H9 (cell line): ENCODE measurements around the gene PLXNA2. TPM values are rescaled to one million over a fixed set of nuclear protein-coding genes. Genes with fewer than 3 reads are reported as not detected.

Experiments
- DNase-seq: peaks from one replicate; pipeline ENCODE4 v3.0.0-alpha.2; 2017
- H2AFZ ChIP-seq: one replicate; pipeline ENCODE4 v1.6.1; 2013; ENCODE audit warnings: mild to moderate bottlenecking, low read length, control low read depth, moderate library complexity
- H2AK5ac ChIP-seq: 2 replicates; pipeline ENCODE4 v1.6.1; 2013; ENCODE audit warnings: low read length, control low read depth, mixed read lengths; ENCODE audit not compliant: insufficient read length
- H2BK120ac ChIP-seq: one replicate; pipeline ENCODE4 v1.6.1; 2013; ENCODE audit warnings: low read depth, mild to moderate bottlenecking, low read length, control low read depth, inconsistent platforms; ENCODE audit not compliant: poor library complexity, severe bottlenecking
- H2BK12ac ChIP-seq: 2 replicates; pipeline ENCODE4 v1.6.1; 2013; ENCODE audit warnings: low read length, control low read depth, mixed read lengths, low read depth; ENCODE audit not compliant: insufficient read length
- H2BK15ac ChIP-seq: 2 replicates; pipeline ENCODE4 v1.6.1; 2013; ENCODE audit warnings: low read depth, low read length, control low read depth
- H2BK20ac ChIP-seq: one replicate; pipeline ENCODE4 v1.6.1; 2013; ENCODE audit warnings: low read depth, mild to moderate bottlenecking, low read length, control low read depth, inconsistent platforms; ENCODE audit not compliant: poor library complexity, severe bottlenecking
- H2BK5ac ChIP-seq: 2 replicates; pipeline ENCODE4 v1.6.1; 2013; ENCODE audit warnings: low read length, control low read depth, mixed read lengths; ENCODE audit not compliant: insufficient read length
- H3K14ac ChIP-seq: 2 replicates; pipeline ENCODE4 v1.6.1; 2013; ENCODE audit warnings: low read length, control low read depth; ENCODE audit not compliant: insufficient read depth
- H3K18ac ChIP-seq: 2 replicates; pipeline ENCODE4 v1.6.1; 2013; ENCODE audit warnings: low read depth, mild to moderate bottlenecking, mixed read lengths, low read length, control low read depth; ENCODE audit not compliant: insufficient read length
- H3K23ac ChIP-seq: 2 replicates; pipeline ENCODE4 v1.6.1; 2013; ENCODE audit warnings: low read length, control low read depth, mixed read lengths, low read depth; ENCODE audit not compliant: insufficient read length
- H3K23me2 ChIP-seq: 2 replicates; pipeline ENCODE4 v1.6.1; 2013; ENCODE audit warnings: low read depth, mild to moderate bottlenecking, mixed read lengths, low read length, control low read depth; ENCODE audit not compliant: insufficient read length, poor library complexity, severe bottlenecking
- H3K27ac ChIP-seq: 2 replicates; pipeline ENCODE4 v1.5.1; 2013; ENCODE audit warnings: low read length, control low read depth, mixed read lengths, low read depth; ENCODE audit not compliant: insufficient read length
- H3K27me3 ChIP-seq: 2 replicates; pipeline ENCODE4 v1.6.1; 2013; ENCODE audit warnings: low read length, control low read depth, inconsistent platforms; ENCODE audit not compliant: insufficient read depth
- H3K4ac ChIP-seq: 2 replicates; pipeline ENCODE4 v1.6.1; 2013; ENCODE audit warnings: low read depth, mild to moderate bottlenecking, control low read depth, inconsistent platforms, low read length, moderate library complexity
- H3K4me1 ChIP-seq: 2 replicates; pipeline ENCODE4 v1.6.1; 2013; ENCODE audit warnings: low read length, control low read depth, inconsistent platforms; ENCODE audit not compliant: insufficient read depth
- H3K4me2 ChIP-seq: 2 replicates; pipeline ENCODE4 v1.6.1; 2013; ENCODE audit warnings: low read length, control low read depth, mixed read lengths; ENCODE audit not compliant: insufficient read length, insufficient read depth
- H3K56ac ChIP-seq: 2 replicates; pipeline ENCODE4 v1.6.1; 2013; ENCODE audit warnings: low read depth, mild to moderate bottlenecking, mixed read lengths, low read length, control low read depth; ENCODE audit not compliant: insufficient read length
- H3K79me1 ChIP-seq: 2 replicates; pipeline ENCODE4 v1.6.1; 2013; ENCODE audit warnings: low read depth, mild to moderate bottlenecking, moderate library complexity, low read length, control low read depth, inconsistent platforms; ENCODE audit not compliant: insufficient read depth, poor library complexity, severe bottlenecking
- H3K79me2 ChIP-seq: 2 replicates; pipeline ENCODE4 v1.6.1; 2013; ENCODE audit warnings: low read length, control low read depth, inconsistent platforms; ENCODE audit not compliant: insufficient read depth
- H3K9ac ChIP-seq: 2 replicates; pipeline ENCODE4 v1.6.1; 2013; ENCODE audit warnings: low read length, control low read depth, mixed read lengths; ENCODE audit not compliant: insufficient read length; ENCODE audit errors: extremely low read depth
- H3K9me3 ChIP-seq: one replicate; pipeline ENCODE4 v1.6.1; 2013; ENCODE audit warnings: low read depth, low read length, inconsistent platforms; ENCODE audit not compliant: control insufficient read depth
- H3T11ph ChIP-seq: one replicate; pipeline ENCODE4 v1.6.1; 2013; ENCODE audit warnings: mild to moderate bottlenecking, low read length, control low read depth, inconsistent platforms
- H4K20me1 ChIP-seq: one replicate; pipeline ENCODE4 v1.6.1; 2013; ENCODE audit not compliant: control insufficient read depth, insufficient read length, insufficient read depth
- H4K5ac ChIP-seq: 2 replicates; pipeline ENCODE4 v1.6.1; 2013; ENCODE audit warnings: low read depth, mild to moderate bottlenecking, mixed read lengths, low read length, control low read depth; ENCODE audit not compliant: insufficient read length
- H4K8ac ChIP-seq: replicated peaks from 2 replicates; pipeline ENCODE4 v1.6.1; 2013; ENCODE audit warnings: low read length, control low read depth, mixed read lengths, low read depth; ENCODE audit not compliant: insufficient read length
- H4K91ac ChIP-seq: 2 replicates; pipeline ENCODE4 v1.6.1; 2013; ENCODE audit warnings: low read depth, mild to moderate bottlenecking, moderate library complexity, mixed read lengths, low read length, control low read depth; ENCODE audit not compliant: insufficient read length
- H3K27ac Mint-ChIP-seq, 3 experiments: 2 replicates in 2 of 3; 3 replicates in 1 of 3; pipeline ENCODE4 v1.8.0; 2020 to 2021; ENCODE audit warnings: mixed read lengths in 3 of 3, mild to moderate bottlenecking in 1 of 3, moderate library complexity in 1 of 3
- H3K27me3 Mint-ChIP-seq: 2 replicates; pipeline ENCODE4 v1.8.0; 2021; ENCODE audit warnings: low read depth, mild to moderate bottlenecking, moderate library complexity, mixed read lengths
- H3K36me3 Mint-ChIP-seq, 3 experiments: 2 replicates in 2 of 3; 3 replicates in 1 of 3; pipeline ENCODE4 v1.8.0; 2020 to 2021; ENCODE audit warnings: low read depth in 3 of 3, mixed read lengths in 3 of 3; ENCODE audit not compliant: insufficient read depth in 1 of 3
- H3K4me1 Mint-ChIP-seq, 2 experiments: 2 replicates each; pipeline ENCODE4 v1.8.0; 2020; ENCODE audit warnings: mixed read lengths in 2 of 2
- H3K4me3 Mint-ChIP-seq, 2 experiments: 2 replicates in 1 of 2; 3 replicates in 1 of 2; pipeline ENCODE4 v1.8.0; 2020 to 2021; ENCODE audit warnings: mild to moderate bottlenecking in 2 of 2, mixed read lengths in 2 of 2, moderate library complexity in 1 of 2
- H3K9me3 Mint-ChIP-seq, 2 experiments: 2 replicates in 1 of 2; 3 replicates in 1 of 2; pipeline ENCODE4 v1.8.0; 2020; ENCODE audit warnings: mild to moderate bottlenecking in 2 of 2, mixed read lengths in 2 of 2, moderate library complexity in 1 of 2
- WGBS: extraction: QIAGEN DNeasy Blood & Tissue Kit; methylation state at CpG from one replicate; pipeline ENCODE4 v1.1.7; 2013; ENCODE audit warnings: missing lambda C conversion rate, low lambda C conversion rate, mixed read lengths; ENCODE audit not compliant: insufficient read length; ENCODE audit errors: extremely low coverage; 5-methylcytosine and 5-hydroxymethylcytosine counted together
- total RNA-seq: library from RNA; stranded (reverse); gene quantifications from 2 replicates; pipeline ENCODE4 v1.2.1, GENCODE V29; 2021
- TF ChIP-seq, protein P1 (sequence below): fragments of 200-600 bp; sonication (generic); conservative IDR thresholded peaks from 3 replicates; pipeline ENCODE4 v1.8.0; 2021; ENCODE audit warnings: antibody characterized with exemption, mild to moderate bottlenecking

The PLXNA2 gene
- total RNA-seq, 1 experiment from 2014 or later: 0.57 TPM

DNA sequence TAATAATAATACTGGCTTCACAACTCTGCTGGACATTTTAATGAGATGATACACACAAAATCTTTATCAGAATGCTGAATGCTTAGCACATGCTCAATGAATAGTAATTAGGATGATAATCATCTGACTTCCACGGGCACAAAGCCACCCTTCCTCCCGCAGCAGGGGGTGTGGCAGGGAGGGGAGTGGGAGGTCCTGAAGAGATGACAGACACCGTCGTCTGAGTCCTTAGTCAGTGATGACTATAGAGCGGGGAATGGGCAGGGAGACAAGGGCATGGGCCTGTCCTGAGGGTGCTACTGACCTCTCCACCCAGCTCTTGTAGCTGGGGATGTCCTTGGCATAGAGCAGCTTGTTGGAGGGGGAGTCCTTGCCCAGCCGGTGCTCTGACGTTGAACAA lies 215.7 kb downstream of the PLXNA2 start:
- H3K9me3 Mint-ChIP-seq: no peaks in the 10 kb centered on the region
- H2BK20ac ChIP-seq: no peak overlapping the region
- H4K20me1 ChIP-seq: no peaks in the 10 kb centered on the region
- H3K14ac ChIP-seq: no peak overlapping the region
- no peak overlapping the region for H4K8ac ChIP-seq
- H3K79me1 ChIP-seq: no peaks in the 10 kb centered on the region
- H2BK5ac ChIP-seq: no peak overlapping the region
- H3K9ac ChIP-seq: no peak overlapping the region
- peaks cover 12% of the 10 kb centered on the region for H3K27me3 Mint-ChIP-seq
- H3K23ac ChIP-seq: no peak overlapping the region
- H4K91ac ChIP-seq: no peak overlapping the region
- H3K56ac ChIP-seq: no peak overlapping the region
- H3K27me3 ChIP-seq: no peaks in the 10 kb centered on the region
- TF ChIP-seq, protein P1, sequence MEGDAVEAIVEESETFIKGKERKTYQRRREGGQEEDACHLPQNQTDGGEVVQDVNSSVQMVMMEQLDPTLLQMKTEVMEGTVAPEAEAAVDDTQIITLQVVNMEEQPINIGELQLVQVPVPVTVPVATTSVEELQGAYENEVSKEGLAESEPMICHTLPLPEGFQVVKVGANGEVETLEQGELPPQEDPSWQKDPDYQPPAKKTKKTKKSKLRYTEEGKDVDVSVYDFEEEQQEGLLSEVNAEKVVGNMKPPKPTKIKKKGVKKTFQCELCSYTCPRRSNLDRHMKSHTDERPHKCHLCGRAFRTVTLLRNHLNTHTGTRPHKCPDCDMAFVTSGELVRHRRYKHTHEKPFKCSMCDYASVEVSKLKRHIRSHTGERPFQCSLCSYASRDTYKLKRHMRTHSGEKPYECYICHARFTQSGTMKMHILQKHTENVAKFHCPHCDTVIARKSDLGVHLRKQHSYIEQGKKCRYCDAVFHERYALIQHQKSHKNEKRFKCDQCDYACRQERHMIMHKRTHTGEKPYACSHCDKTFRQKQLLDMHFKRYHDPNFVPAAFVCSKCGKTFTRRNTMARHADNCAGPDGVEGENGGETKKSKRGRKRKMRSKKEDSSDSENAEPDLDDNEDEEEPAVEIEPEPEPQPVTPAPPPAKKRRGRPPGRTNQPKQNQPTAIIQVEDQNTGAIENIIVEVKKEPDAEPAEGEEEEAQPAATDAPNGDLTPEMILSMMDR: no peak
- H3K27ac ChIP-seq: no peak overlapping the region
- no peaks in the 10 kb centered on the region for H3K9me3 ChIP-seq
- no peak overlapping the region for H3K4me3 Mint-ChIP-seq
- H3K4me1 ChIP-seq: no peaks in the 10 kb centered on the region
- H2AK5ac ChIP-seq: no peak overlapping the region
- no peak overlapping the region for H2BK15ac ChIP-seq
- no peak overlapping the region for H3K4ac ChIP-seq
- no peaks in the 10 kb centered on the region for H3K36me3 Mint-ChIP-seq
- H2AFZ ChIP-seq: no peak overlapping the region
- no peak overlapping the region for H2BK120ac ChIP-seq
- H2BK12ac ChIP-seq: no peak overlapping the region
- no peaks in the 10 kb centered on the region for H3K79me2 ChIP-seq
- H3T11ph ChIP-seq: no peak overlapping the region
- no peak for DNase-seq
- H3K18ac ChIP-seq: no peak overlapping the region
- WGBS: no CpG with 5 or more reads among the region's 7 CpGs
- H3K27ac Mint-ChIP-seq: no peak overlapping the region
- H4K5ac ChIP-seq: no peak overlapping the region
- H3K23me2 ChIP-seq: no peaks in the 10 kb centered on the region
- peaks cover 15 to 18% of the 10 kb centered on the region in 2 experiments for H3K4me1 Mint-ChIP-seq
- H3K4me2 ChIP-seq: no peak overlapping the region
